ENCODE measurements around the gene DDX11.
"Not testable (repeated sequence)": the region's sequence is repeated elsewhere in the genome, so short reads cannot be mapped to it uniquely, and the experiment has no call there.

The DDX11 gene

GRCh38 chr12:31073527-31074332, at the start of gene DDX11:
TSS of gene DDX11 (plus strand) at chr12:31073860. CDS start at chr12:31078394, 4,534 bp downstream.
- H3K27ac ChIP-seq = peak within 1 kb of the TSS; percentile 84

- no peak overlapping the region for H3K27ac ChIP-seq
- TF ChIP-seq ZFX (IDR thresholded peaks at IDR 0.05) (no peak), CTCF (conservative IDR thresholded peaks at IDR 0.05) (no peak)
Observed at GRCh38 chr12:31026202-31026601, 47.5 kb upstream of the DDX11 start.

GRCh38 chr12:31027006-31027405, 46.7 kb upstream of the DDX11 start:
- not testable (repeated sequence) for H3K27ac ChIP-seq

GRCh38 chr12:31029468-31029867, 44.2 kb upstream of the DDX11 start:
- TF ChIP-seq ZFX (IDR thresholded peaks at IDR 0.05) = no peak
- no peak for TF ChIP-seq CTCF (conservative IDR thresholded peaks at IDR 0.05)
- H3K27ac ChIP-seq = no peak overlapping the region

GRCh38 chr12:31029916-31030562, 43.6 kb upstream of the DDX11 start:
- TF ChIP-seq ZFX (IDR thresholded peaks at IDR 0.05) (no peak), CTCF (conservative IDR thresholded peaks at IDR 0.05) (no peak)
- H3K27ac ChIP-seq = no peak overlapping the region

GRCh38 chr12:31031951-31032335, 41.7 kb upstream of the DDX11 start:
- H3K27ac ChIP-seq = no peak overlapping the region
- TF ChIP-seq CTCF (conservative IDR thresholded peaks at IDR 0.05) (no peak), ZFX (IDR thresholded peaks at IDR 0.05) (no peak)

GRCh38 chr12:31033146-31033545, 40.5 kb upstream of the DDX11 start:
- no peak for TF ChIP-seq CTCF (conservative IDR thresholded peaks at IDR 0.05)
- no peak for TF ChIP-seq ZFX (IDR thresholded peaks at IDR 0.05)
- H3K27ac ChIP-seq = no peak overlapping the region

- H3K27ac ChIP-seq = no peak overlapping the region
- no peak for TF ChIP-seq ZFX (IDR thresholded peaks at IDR 0.05)
- no peak for TF ChIP-seq CTCF (conservative IDR thresholded peaks at IDR 0.05)
Observed at GRCh38 chr12:31033681-31034080, 40.0 kb upstream of the DDX11 start.

Measured in C4-2B (cell line).